Epidermal melanocyte (primary cell): ENCODE data around the gene PILRB.

Source experiments
- DNase-seq: peaks from one replicate; pipeline ENCODE4 v3.0.0; 2011; ENCODE audit warnings: low spot score; ENCODE audit not compliant: insufficient read length

PILRB gene

GRCh38 chr7:100407285-100408180 is 49.6 kb downstream of the PILRB start:
- peak; percentile 69 for DNase-seq

GRCh38 chr7:100411101-100411500 is 53.2 kb downstream of the PILRB start:
- DNase-seq: no peak

- no peak for DNase-seq
These were observed 55.4 kb downstream of the PILRB start for GRCh38 chr7:100413346-100413745.

- no peak for DNase-seq
These were observed 56.0 kb downstream of the PILRB start for GRCh38 chr7:100413889-100414288.

DNA sequence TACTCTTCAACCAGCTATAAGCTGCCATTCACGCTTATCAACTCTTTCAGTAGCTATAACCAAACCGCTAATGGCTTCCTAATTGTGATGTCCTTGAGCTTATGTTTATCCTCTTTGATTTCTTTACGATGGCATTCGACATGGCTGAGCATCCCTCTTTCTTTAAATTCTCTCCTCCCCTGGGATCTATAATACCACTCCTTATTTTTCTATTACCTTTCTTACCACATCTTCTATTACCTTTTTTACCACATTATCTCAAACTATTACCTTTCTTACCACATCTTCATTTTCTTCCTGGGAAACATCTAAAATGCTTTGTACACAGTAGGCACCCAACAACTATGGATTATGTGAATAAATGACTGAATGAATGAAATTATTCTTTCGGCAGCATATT is 57.5 kb downstream of the PILRB start:
- no peak for DNase-seq
